ENCODE data around the gene RFX8.
"Not testable (repeated sequence)": the region's sequence is repeated elsewhere in the genome, so short reads cannot be mapped to it uniquely, and the experiment has no call there.

Gene RFX8

DNA sequence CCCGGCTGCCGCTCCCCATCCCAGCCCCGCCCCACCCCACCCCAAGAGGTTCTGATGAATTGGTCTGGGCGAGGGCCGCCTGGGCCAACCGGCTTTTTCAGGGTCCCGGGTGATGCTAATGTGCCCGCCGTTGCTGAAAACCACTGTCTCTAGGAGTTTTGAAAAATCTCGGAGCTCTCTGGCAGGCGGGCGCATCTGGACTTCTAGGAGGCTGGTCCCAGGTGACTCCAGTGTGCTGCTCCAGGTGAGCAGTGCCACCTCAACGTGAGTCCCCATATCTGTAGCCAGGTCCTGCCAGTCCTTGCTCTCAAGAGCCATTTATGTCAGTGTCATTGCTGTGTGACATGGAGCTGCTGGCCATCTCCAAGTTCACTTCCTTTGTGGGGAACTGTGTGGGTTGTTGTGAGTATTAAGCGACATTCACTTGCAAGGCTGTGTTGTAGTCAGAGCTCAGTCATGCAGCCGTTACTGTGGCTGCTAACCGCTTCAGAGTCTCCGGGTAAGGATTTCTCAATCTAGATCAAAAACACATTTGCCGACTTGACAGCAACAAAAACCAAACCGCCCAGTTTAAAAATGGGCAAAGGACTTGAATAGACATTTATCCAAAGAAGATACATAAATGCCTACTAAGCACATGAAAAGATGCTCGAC lies at the start of gene RFX8:
Gene RFX8 (minus strand): TSS at position 382 of the 654 bp plus-strand sequence. CDS start 8,264 bp downstream, outside the sequence.
- no peak for DNase-seq

DNA sequence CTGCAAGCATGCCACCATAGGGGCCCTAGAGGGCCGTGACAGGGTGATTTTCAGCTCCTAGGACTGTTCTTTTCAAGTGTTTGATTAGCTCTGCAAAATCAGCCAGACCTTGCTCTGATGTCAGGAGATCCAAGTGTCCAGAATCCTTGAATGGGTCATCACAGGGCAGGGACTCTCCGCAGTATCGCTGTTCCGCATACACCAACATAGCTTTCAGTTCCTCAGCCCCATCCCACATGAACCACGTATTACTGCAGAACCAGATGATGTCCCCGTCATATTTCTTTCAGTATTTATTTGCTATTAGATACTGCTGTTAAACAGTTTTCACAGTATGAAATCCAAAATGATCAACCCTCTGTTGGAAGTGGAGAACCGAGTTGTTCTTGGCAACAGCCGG lies 46.6 kb upstream of the RFX8 start:
- no peak for DNase-seq

GRCh38 chr2:101520246-101520645 lies 45.3 kb upstream of the RFX8 start:
- DNase-seq, result no peak

GRCh38 chr2:101518578-101519492 lies 43.9 kb upstream of the RFX8 start:
- peak; percentile 60 for DNase-seq

DNA sequence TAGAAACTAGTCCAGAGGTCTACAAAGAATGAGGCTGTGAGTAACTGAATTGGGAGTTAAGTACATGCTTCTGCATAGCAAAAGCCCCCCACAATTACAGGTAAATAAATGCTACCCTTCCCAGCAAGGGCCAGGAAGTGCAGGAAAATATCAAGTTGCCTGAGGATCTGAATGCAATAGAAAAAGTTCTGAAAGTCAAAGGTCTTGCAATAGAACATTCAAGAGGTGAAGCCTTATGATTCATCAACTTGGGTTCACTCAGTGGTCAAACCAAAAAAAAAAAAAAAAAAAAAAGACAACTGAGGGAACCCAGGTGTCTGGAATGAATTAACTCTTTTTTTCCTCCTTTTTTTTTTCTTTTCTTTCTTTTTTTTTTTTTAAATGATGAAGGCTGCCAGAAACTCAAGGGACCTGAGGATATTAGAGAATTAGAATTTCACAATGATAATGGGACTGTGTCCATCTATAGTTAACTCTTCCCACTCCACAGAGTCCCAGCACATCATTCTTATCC lies 42.9 kb upstream of the RFX8 start:
- no peak for DNase-seq

DNA sequence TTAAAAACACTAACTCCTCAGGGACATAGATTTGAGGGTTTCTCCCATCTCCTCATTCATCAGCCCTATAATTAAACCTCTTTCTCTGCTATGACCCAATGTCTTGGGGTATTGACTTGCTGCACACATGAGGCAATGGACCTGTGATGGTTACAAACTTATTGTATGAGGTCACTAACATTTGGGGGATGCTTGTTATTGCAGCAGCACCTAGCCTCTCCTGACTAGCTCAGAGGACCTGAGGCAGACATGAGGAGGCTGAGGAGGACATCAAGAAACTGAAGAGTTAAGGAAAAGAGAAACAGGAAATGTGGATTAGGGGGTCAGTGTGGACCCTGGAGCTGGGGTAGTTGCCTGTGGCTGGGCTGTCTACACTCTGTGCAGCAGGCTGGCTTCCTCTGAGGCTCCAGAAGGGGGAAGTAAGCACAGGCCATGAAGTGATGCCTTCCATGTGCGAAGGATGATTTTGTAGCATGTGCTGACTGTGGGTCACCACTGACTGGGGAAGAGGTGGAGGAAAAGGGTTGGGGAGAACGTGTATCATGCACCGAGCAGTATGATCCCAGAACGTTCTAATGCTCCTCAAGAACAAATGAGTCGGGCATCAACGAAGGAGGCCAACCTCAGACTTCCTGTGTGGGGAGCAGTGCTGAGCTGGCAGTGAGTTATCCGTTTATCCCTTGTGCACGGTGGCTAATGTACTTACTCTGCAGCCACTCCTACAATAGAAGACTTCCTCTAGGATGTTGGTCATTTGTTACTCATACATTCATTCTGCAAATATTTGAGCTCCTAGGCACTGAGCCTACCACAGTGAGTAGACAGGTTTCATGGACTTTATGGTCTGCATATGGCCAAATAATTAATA lies 42.1 kb upstream of the RFX8 start:
- DNase-seq, result no peak

GRCh38 chr2:101516349-101516748 lies 41.4 kb upstream of the RFX8 start:
- no peak for DNase-seq

- DNase-seq, result no peak
Observed at GRCh38 chr2:101515477-101515876, 40.6 kb upstream of the RFX8 start.

GRCh38 chr2:101512993-101513392 lies 38.1 kb upstream of the RFX8 start:
- no peak for DNase-seq

DNA sequence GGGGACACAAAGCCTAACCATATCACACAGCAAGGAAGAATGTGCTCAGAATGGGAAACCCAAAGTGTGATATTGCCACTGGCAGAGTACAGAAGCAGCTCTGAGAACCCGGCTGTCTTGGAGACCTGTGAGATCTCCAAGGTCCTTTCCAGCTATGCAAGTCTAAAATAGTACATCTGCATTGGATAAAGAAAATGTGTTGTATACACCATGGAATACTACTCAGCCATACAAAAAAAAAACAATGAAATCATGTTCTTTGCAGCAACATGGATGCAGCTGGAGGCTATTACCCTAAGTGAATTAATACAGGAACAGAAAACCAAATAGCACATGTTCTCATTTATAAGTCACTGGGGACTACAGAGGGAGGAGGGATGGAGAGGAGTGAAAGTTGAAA lies 36.5 kb upstream of the RFX8 start:
- no peak for DNase-seq

DNA sequence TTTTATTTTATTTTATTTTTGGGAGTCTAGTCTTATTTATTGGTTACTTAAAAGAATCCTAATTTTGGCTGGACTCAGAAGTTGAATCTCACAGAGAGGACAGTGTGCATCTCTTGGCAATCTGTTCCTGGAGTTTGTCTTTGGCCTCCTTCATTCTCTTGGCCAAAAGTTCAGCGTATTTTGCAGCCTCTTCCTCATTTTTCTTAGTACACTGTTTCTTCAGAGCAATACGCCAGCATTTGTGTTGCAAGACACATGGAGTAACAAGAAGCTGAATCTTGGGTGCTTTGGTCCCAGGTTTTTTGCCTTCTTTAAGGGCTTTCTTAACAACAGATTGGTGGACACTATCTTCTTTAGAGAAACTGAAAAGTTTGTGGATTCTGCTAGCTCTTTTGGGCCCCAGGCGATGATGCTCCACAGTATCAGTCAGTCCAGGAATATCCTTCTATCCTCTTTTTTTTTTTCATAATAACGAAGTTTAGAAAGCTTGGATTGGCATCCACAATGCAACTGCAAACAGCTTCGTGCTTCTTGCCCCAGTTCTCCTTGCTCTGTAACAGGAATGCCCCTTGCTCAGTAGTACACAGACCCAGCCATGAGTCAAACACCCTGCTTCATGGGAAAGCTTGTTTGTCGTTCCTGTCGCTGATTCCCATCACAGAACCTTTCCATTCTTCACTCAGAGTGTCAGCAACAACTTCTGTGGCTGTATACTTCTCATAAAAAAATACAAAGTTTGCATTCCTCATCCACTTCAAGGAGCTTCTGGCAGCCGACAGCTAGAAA lies 34.8 kb upstream of the RFX8 start:
- no peak for DNase-seq

DNA sequence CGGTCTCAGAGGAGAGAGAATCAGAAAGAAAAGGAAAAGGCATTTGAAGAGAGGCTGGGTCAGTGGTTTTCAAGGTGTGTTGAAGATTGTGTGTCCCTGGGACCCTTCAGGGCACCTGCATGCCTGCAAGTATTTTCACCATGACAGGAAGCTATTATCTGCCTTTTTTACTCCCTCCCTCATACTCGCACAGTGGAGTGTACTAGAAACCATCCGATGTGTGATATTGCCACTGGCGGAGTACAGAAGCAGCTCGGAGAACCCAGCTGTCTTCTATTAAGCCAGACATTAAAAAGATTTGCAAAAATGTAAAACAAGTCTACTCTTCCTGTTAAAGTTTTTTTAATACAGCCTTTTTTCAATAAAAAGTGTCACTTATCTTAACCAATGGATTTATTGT lies 33.7 kb upstream of the RFX8 start:
- DNase-seq, result no peak

GRCh38 chr2:101505276-101505675 lies 30.4 kb upstream of the RFX8 start:
- DNase-seq, result not testable (repeated sequence)

DNA sequence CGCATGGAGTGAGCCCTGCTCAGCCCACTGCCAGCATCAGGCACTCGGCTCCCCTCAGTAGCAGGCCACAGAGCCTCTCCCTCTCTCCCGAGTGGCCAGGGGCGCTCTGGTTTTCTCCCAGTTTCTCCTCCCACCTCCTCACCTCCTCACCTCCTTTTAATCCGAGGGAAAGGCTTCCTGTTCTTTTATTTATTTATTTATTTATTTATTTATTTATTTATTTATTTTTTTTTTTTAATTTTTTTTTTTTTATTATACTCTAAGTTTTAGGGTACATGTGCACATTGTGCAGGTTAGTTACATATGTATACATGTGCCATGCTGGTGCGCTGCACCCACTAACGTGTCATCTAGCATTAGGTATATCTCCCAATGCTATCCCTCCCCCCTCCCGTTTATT lies 29.8 kb upstream of the RFX8 start:
- DNase-seq, result not testable (repeated sequence)

DNA sequence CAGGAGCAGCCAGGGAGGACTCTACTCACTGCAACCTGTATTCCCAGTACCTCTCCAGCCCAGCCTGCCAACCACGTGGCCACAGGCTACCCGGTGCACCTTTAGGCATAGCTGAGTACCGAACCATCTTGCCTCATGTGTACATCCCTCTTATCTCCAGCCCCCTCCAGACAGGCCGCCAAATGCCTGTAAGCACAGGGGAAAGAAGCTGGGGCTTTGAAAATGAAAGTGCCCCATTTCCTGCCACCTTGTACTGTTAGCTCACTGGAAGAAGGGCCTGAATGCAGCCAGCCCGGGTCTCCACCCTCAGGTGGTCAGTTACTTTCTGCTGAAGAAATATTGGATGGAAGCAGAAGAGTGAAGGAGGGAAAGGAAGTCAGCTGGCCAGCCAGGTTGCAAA lies 27.2 kb upstream of the RFX8 start:
- no peak for DNase-seq

- no peak for DNase-seq
Observed at GRCh38 chr2:101501443-101501842, 26.5 kb upstream of the RFX8 start.

DNA sequence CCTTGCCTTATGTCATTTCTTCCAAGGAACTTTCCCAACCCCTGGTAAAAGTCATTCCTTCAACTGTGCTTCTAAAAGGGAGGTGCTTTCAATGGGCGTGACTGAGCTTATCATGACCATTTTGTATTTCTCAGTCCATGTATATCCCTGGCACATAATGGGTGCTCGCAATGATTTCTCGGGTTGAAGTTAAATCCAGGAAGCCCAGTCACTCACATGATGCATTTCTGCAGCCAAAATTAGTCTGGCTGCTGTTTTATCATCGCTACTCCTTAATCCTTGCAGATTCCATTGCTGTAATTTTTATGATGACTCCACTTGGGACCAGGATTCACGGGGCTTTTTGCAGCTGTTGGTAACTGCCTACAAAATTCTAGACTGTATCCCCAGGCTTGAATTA lies 25.9 kb upstream of the RFX8 start:
- no peak for DNase-seq

DNA sequence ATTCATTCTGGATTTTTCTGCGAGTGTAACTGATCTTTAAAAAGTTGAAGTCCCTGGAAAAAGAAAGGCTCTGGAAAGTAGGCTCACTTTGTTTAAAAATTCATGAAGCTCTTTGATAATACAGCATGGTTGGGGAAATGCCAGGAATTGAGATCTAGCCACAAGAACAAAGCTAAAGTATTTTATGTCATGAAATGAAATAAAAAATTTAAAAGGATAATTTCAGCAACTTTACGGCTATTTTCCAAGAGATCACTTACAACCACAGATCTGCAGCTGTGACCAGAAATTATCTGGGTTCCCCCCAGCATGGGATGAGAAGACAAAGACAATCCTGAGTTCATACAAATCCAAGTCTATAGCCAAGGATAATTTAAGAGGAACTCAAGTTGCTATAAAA lies 25.3 kb upstream of the RFX8 start:
- DNase-seq, result no peak

DNA sequence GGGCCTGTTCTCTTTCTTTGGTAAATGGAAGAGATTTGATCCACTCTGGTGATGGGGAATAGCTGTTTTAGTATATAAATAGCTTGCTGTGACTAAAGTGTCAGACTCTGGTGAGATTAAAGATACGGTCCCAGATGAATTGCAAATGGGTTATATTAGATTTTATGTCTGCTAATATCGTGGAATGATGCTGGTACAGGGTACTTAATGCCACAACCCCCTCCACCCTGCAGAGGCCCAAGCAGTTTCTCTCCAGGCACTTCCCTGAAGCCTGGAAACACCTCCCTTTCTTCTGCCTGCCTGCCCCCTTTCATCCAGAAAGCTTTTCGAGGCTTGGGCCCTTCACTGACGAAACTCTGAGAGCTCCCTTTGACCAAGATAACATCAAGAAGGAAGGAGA lies 21.4 kb upstream of the RFX8 start:
- DNase-seq, result no peak

DNA sequence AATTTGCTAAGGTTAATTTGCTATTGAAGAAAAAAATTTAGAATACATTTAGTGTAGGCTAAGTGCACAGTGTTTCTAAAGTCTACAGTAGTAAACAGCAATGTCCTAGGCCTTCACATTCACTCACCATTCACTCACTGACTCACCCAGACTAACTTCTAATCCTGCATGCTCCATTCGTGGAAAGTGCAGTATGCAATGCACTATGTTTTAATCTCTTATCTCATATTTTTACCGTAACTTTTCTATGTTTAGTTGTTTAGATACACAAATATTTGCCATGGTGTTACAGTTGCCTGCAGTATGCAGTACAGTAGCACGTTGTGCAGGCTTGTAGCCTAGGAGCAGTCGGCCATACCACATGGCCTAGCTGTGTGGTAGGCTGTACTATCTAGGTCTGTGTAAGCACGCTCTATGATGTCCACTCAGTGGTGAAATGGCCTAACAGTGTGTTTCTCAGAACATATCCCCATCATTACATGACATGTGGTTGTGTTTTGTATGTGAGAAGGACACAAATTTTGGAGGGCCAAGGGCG lies 18.1 kb upstream of the RFX8 start:
- no peak for DNase-seq

- DNase-seq, result no peak
Observed at GRCh38 chr2:101486994-101487393, 12.1 kb upstream of the RFX8 start.

DNA sequence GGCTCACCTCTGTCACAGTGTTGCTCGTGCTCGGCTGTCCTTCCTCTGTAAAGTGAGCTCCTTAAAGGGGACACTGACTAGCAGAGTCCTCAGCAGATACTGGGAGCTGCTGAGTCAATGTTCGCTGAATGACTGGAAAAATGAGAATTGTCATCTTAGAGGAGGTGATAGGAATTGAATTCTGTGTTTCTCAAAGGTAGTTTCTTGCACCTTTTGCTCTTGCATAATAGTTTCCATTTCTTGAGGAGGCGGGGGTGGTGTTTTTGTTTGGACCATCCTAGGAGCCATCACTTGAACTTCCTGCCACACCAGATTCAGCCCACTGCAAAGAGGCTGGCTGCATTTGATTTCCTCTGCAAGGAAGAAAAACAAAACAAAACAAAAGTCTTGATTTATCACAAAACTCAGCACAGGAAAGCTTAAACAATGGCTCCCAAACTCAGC lies 11.4 kb upstream of the RFX8 start:
- DNase-seq, result no peak

All from NCI-H2171 (cell line).